Suprapubic skin (tissue), 4 donors: ENCODE data around the gene FSIP2. TPM values are rescaled to one million over a fixed set of nuclear protein-coding genes. Genes with fewer than 3 reads are reported as not detected.
A peak's percentile ranks its signal among the peaks of the same experiment; 100 is the strongest.

Experiments
- DNase-seq, 2 donors: peaks; one replicate each; pipeline ENCODE4 v3.0.0-alpha.2; 2019; ENCODE audit warnings: low spot score in 2 of 2
- H3K27ac ChIP-seq: fragments of 200-600 bp; sonication (generic); one replicate; pipeline ENCODE4 v1.5.1; 2019
- H3K27me3 ChIP-seq: fragments of 200-600 bp; sonication (generic); one replicate; pipeline ENCODE4 v1.5.1; 2019
- H3K36me3 ChIP-seq: fragments of 200-600 bp; sonication (generic); one replicate; pipeline ENCODE4 v1.5.1; 2019
- H3K4me1 ChIP-seq: fragments of 200-600 bp; sonication (generic); one replicate; pipeline ENCODE4 v1.5.1; 2019
- H3K4me3 ChIP-seq: fragments of 200-600 bp; sonication (generic); one replicate; pipeline ENCODE4 v1.5.1; 2019; ENCODE audit warnings: mild to moderate bottlenecking
- H3K9me3 ChIP-seq: fragments of 200-600 bp; sonication (generic); one replicate; pipeline ENCODE4 v1.5.1; 2019
- EP300 ChIP-seq: sonication (generic); formaldehyde crosslinking; IDR thresholded peaks from one replicate; pipeline ENCODE4 v1.6.1; 2017; ENCODE audit warnings: antibody characterized with exemption
- POLR2A ChIP-seq, 2 donors: fragments of 450-650 bp; IDR thresholded peaks; one replicate each; pipeline ENCODE4 v1.6.1; 2017; ENCODE audit warnings: antibody characterized with exemption in 2 of 2, mild to moderate bottlenecking in 2 of 2, moderate library complexity in 2 of 2
- POLR2AphosphoS5 ChIP-seq, 3 donors: sonication (generic); formaldehyde crosslinking; IDR thresholded peaks; one replicate each; pipeline ENCODE4 v1.6.1; 2017; ENCODE audit warnings: antibody characterized with exemption in 3 of 3
- WGBS: methylation state at CpG from one replicate; pipeline ENCODE4 v1.1.5; 2018; 5-methylcytosine and 5-hydroxymethylcytosine counted together
- total RNA-seq, 4 donors: library from RNA; depleted of rRNA; stranded (reverse); fragments of >200 nt; gene quantifications; one replicate each; pipeline ENCODE4 v1.1.0, GENCODE V29; 2016
- TF ChIP-seq, protein P1 (sequence below), 2 donors: fragments of 200-600 bp in 1 of 2; fragments of 450-650 bp in 1 of 2; sonication (generic) in 1 of 2; IDR thresholded peaks; one replicate each; pipeline ENCODE4 v1.5.1; 2016 to 2019; ENCODE audit warnings: antibody characterized with exemption in 2 of 2, mild to moderate bottlenecking in 1 of 2, moderate library complexity in 1 of 2

FSIP2 gene
- total RNA-seq: 10 to 100 TPM in 1 of 4 donors, 1 to 10 TPM in 1, under 1 TPM in 2; 0.83 to 10.1 (median 1.6) TPM

GRCh38 chr2:185738679-185739472, at the start of gene FSIP2:
FSIP2 (plus strand) TSS chr2:185738804; CDS start chr2:185738895, 91 bp downstream.
- TF ChIP-seq EP300: no peak
- TF ChIP-seq, protein P1, sequence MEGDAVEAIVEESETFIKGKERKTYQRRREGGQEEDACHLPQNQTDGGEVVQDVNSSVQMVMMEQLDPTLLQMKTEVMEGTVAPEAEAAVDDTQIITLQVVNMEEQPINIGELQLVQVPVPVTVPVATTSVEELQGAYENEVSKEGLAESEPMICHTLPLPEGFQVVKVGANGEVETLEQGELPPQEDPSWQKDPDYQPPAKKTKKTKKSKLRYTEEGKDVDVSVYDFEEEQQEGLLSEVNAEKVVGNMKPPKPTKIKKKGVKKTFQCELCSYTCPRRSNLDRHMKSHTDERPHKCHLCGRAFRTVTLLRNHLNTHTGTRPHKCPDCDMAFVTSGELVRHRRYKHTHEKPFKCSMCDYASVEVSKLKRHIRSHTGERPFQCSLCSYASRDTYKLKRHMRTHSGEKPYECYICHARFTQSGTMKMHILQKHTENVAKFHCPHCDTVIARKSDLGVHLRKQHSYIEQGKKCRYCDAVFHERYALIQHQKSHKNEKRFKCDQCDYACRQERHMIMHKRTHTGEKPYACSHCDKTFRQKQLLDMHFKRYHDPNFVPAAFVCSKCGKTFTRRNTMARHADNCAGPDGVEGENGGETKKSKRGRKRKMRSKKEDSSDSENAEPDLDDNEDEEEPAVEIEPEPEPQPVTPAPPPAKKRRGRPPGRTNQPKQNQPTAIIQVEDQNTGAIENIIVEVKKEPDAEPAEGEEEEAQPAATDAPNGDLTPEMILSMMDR (IDR thresholded peaks at IDR 0.05): peak; percentile 10 to 57
- no peak for DNase-seq
- Histone ChIP-seq H3K27ac (no peak within 1 kb of the TSS), H3K4me3 (peak within 1 kb of the TSS; percentile 44), H3K4me1 (no peaks in the 10 kb centered on the region), H3K36me3 (no peaks in the 10 kb centered on the region), H3K27me3 (no peaks in the 10 kb centered on the region), H3K9me3 (no peaks in the 10 kb centered on the region)
- WGBS: 14% methylated on average over 47 of the region's 59 CpGs

DNA sequence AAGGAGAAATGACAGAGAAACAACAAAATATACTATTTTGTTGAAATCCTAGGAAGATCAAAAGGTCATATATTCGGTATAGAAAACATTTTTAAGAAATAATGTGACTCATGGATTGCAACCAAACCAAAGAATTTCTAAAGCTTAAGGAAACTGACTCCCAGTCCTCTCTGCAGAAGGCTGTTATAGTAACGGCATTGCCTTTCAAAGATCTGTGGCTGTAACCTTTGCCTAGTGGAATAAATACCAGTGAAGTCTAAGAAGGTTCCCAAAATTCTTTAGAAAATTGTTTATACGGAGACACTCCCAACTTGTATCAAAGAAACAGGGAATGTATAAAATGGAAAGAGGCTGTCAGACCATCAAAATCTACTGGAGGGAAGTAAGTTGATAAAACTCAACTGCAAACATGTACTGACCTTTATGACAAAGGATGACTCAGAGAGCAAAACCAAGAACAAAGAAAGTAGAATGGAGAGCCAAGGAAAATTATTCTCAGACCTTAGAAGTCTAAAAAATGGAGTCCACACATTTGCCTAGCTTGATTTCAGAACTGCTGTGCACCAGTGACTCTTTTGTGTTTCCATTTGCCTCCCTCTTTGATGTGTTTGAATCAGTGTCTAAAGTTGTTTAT, 48.6 kb upstream of the FSIP2 start:
- H3K36me3 ChIP-seq: no peaks in the 10 kb centered on the region
- H3K4me3 ChIP-seq: no peak overlapping the region
- no peaks in the 10 kb centered on the region for H3K9me3 ChIP-seq
- no peak overlapping the region for H3K27ac ChIP-seq
- no peak for TF ChIP-seq POLR2A (IDR thresholded peaks at IDR 0.05)
- TF ChIP-seq EP300: no peak
- TF ChIP-seq, protein P1 (IDR thresholded peaks at IDR 0.05): no peak
- no peak for TF ChIP-seq POLR2AphosphoS5 (IDR thresholded peaks at IDR 0.05)
- DNase-seq: no peak
- H3K27me3 ChIP-seq: no peaks in the 10 kb centered on the region
- 82% methylated on average over 3 of the region's 3 CpGs for WGBS
- H3K4me1 ChIP-seq: no peaks in the 10 kb centered on the region

DNA sequence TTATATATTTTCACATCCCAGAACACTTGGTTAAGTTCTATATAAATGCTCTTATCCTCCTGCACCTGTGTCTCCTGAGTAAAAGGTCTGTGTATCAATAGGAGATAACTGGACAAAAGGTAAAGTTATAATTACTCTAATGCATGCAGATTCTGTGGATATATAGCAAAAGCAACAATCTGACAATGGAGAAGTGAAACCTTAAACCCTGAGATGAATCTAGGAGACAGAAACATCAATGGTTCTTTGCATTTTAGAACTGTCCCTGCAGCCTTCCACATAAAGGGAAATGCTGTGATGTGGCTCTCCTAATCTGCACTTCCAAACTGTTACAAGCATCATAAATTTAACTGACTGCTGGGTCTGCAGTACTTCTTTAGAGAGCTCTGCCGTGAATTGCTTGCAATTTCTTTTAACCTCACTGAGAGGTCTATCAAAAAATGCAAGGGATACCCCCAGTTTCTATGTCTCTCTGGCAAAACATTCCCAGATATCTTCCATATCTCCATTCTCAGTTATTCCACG, 42.8 kb upstream of the FSIP2 start:
- TF ChIP-seq EP300: no peak
- no peak for TF ChIP-seq POLR2AphosphoS5 (IDR thresholded peaks at IDR 0.05)
- no peak for TF ChIP-seq POLR2A (IDR thresholded peaks at IDR 0.05)
- TF ChIP-seq, protein P1 (IDR thresholded peaks at IDR 0.05): no peak
- Histone ChIP-seq H3K4me3 (no peak overlapping the region), H3K27me3 (no peaks in the 10 kb centered on the region), H3K4me1 (no peaks in the 10 kb centered on the region), H3K36me3 (no peaks in the 10 kb centered on the region), H3K9me3 (no peaks in the 10 kb centered on the region), H3K27ac (no peak overlapping the region)
- DNase-seq: no peak
- 58% methylated on average over 2 of the region's 2 CpGs for WGBS

GRCh38 chr2:185700883-185701282, 37.7 kb upstream of the FSIP2 start:
- WGBS: 48% methylated on average over 4 of the region's 4 CpGs
- DNase-seq: no peak
- Histone ChIP-seq H3K9me3 (no peaks in the 10 kb centered on the region), H3K36me3 (no peaks in the 10 kb centered on the region), H3K4me1 (no peaks in the 10 kb centered on the region), H3K27ac (no peak overlapping the region), H3K4me3 (no peak overlapping the region), H3K27me3 (no peaks in the 10 kb centered on the region)
- no peak for TF ChIP-seq EP300
- TF ChIP-seq, protein P1 (IDR thresholded peaks at IDR 0.05): no peak
- no peak for TF ChIP-seq POLR2AphosphoS5 (IDR thresholded peaks at IDR 0.05)
- TF ChIP-seq POLR2A (IDR thresholded peaks at IDR 0.05): no peak

GRCh38 chr2:185734658-185735057, 3.9 kb upstream of the FSIP2 start:
- DNase-seq: no peak
- TF ChIP-seq, protein P1 (IDR thresholded peaks at IDR 0.05): no peak
- TF ChIP-seq EP300 (no peak), POLR2AphosphoS5 (IDR thresholded peaks at IDR 0.05) (no peak)

More at GRCh38 chr2:185734658-185735057, 3.9 kb upstream of the FSIP2 start:
- no peaks in the 10 kb centered on the region for H3K27me3 ChIP-seq
- H3K9me3 ChIP-seq: no peaks in the 10 kb centered on the region
- no peaks in the 10 kb centered on the region for H3K4me1 ChIP-seq
- no peaks in the 10 kb centered on the region for H3K36me3 ChIP-seq
- 61% methylated on average over 1 of the region's 1 CpG for WGBS
- no peak overlapping the region for H3K4me3 ChIP-seq
- no peak overlapping the region for H3K27ac ChIP-seq
